HG03342 (cell line): ENCODE results near the gene IL17C.

Experiments used
- ATAC-seq: cut with Tn5 transposase; IDR thresholded peaks from one replicate; pipeline ENCODE4 v1.9.1; 2021; ENCODE audit warnings: mild to moderate bottlenecking, moderate library complexity; ENCODE audit not compliant: unreplicated experiment

The IL17C gene

GRCh38 chr16:88638323-88639230 lies at the start of gene IL17C:
IL17C (plus strand) TSS chr16:88638572; CDS start chr16:88638642, 70 bp downstream.
- ATAC-seq: no peak

GRCh38 chr16:88588754-88589153 lies 49.6 kb upstream of the IL17C start:
- no peak for ATAC-seq

GRCh38 chr16:88589441-88589840 lies 48.9 kb upstream of the IL17C start:
- ATAC-seq: no peak

GRCh38 chr16:88591577-88592021 lies 46.8 kb upstream of the IL17C start:
- ATAC-seq: no peak

GRCh38 chr16:88593061-88593460 lies 45.3 kb upstream of the IL17C start:
- ATAC-seq: no peak

GRCh38 chr16:88593489-88593888 lies 44.9 kb upstream of the IL17C start:
- no peak for ATAC-seq

GRCh38 chr16:88593910-88594309 lies 44.5 kb upstream of the IL17C start:
- no peak for ATAC-seq

- ATAC-seq: no peak
Observed at GRCh38 chr16:88595101-88595500, 43.3 kb upstream of the IL17C start.

GRCh38 chr16:88595921-88596320 lies 42.5 kb upstream of the IL17C start:
- no peak for ATAC-seq

GRCh38 chr16:88596483-88596882 lies 41.9 kb upstream of the IL17C start:
- no peak for ATAC-seq

- ATAC-seq: no peak
Observed at GRCh38 chr16:88597856-88598491, 40.4 kb upstream of the IL17C start.

- ATAC-seq: no peak
Observed at GRCh38 chr16:88599092-88599733, 39.2 kb upstream of the IL17C start.

GRCh38 chr16:88599825-88600538 lies 38.4 kb upstream of the IL17C start:
- no peak for ATAC-seq

- no peak for ATAC-seq
Observed at GRCh38 chr16:88600539-88600896, 37.9 kb upstream of the IL17C start.

- no peak for ATAC-seq
Observed at GRCh38 chr16:88601313-88602036, 36.9 kb upstream of the IL17C start.

GRCh38 chr16:88602091-88602490 lies 36.3 kb upstream of the IL17C start:
- no peak for ATAC-seq

- ATAC-seq: no peak
Observed at GRCh38 chr16:88605186-88606147, 32.9 kb upstream of the IL17C start.

- no peak for ATAC-seq
Observed at GRCh38 chr16:88606148-88606757, 32.1 kb upstream of the IL17C start.

- ATAC-seq: no peak
Observed at GRCh38 chr16:88608076-88608475, 30.3 kb upstream of the IL17C start.
